Endodermal cell (in vitro differentiated cells): ENCODE results near the gene LILRA6. TPM values are rescaled to one million over a fixed set of nuclear protein-coding genes. Genes with fewer than 3 reads are reported as not detected.
"Not testable (repeated sequence)": the region's sequence is repeated elsewhere in the genome, so short reads cannot be mapped to it uniquely, and the experiment has no call there.

Experiments
- DNase-seq: peaks from one replicate; pipeline ENCODE4 v3.0.0-alpha.2; 2017
- H3K27ac ChIP-seq: 2 replicates; pipeline ENCODE4 v1.5.1; 2013; ENCODE audit warnings: mild to moderate bottlenecking, low read depth, low read length, moderate library complexity
- H3K27me3 ChIP-seq: 2 replicates; pipeline ENCODE4 v1.6.1; 2013; ENCODE audit warnings: mild to moderate bottlenecking, low read length, moderate library complexity; ENCODE audit not compliant: insufficient read depth, control insufficient read depth, poor library complexity, severe bottlenecking
- H3K36me3 ChIP-seq: 2 replicates; pipeline ENCODE4 v1.7.0; 2013; ENCODE audit warnings: mild to moderate bottlenecking, low read length, moderate library complexity; ENCODE audit not compliant: control insufficient read depth, insufficient read depth
- H3K4me1 ChIP-seq: one replicate; pipeline ENCODE4 v1.7.0; 2013; ENCODE audit warnings: low read length; ENCODE audit not compliant: control insufficient read depth, insufficient read depth
- H3K4me3 ChIP-seq: 2 replicates; pipeline ENCODE4 v1.5.1; 2013; ENCODE audit warnings: mild to moderate bottlenecking, low read length, moderate library complexity
- H3K9ac ChIP-seq: 2 replicates; pipeline ENCODE4 v1.6.1; 2013; ENCODE audit warnings: mild to moderate bottlenecking, low read length, moderate library complexity; ENCODE audit not compliant: poor library complexity, severe bottlenecking; ENCODE audit errors: extremely low read depth
- H3K9me3 ChIP-seq: 2 replicates; pipeline ENCODE4 v1.6.1; 2013; ENCODE audit warnings: mild to moderate bottlenecking, low read length, moderate library complexity; ENCODE audit not compliant: control insufficient read depth
- H3K27ac Mint-ChIP-seq: 2 replicates; pipeline ENCODE4 v1.8.0; 2020; ENCODE audit warnings: mixed read lengths
- H3K27me3 Mint-ChIP-seq: 2 replicates; pipeline ENCODE4 v1.8.0; 2021; ENCODE audit warnings: mild to moderate bottlenecking, mixed read lengths; ENCODE audit not compliant: insufficient read depth
- H3K36me3 Mint-ChIP-seq: 2 replicates; pipeline ENCODE4 v1.8.0; 2020; ENCODE audit warnings: low read depth, mixed read lengths
- H3K4me1 Mint-ChIP-seq: 2 replicates; pipeline ENCODE4 v1.8.0; 2020; ENCODE audit warnings: mixed read lengths
- H3K4me3 Mint-ChIP-seq: 2 replicates; pipeline ENCODE4 v1.8.0; 2020; ENCODE audit warnings: mild to moderate bottlenecking, moderate library complexity, mixed read lengths
- H3K9me3 Mint-ChIP-seq: 2 replicates; pipeline ENCODE4 v1.8.0; 2020; ENCODE audit warnings: mild to moderate bottlenecking, mixed read lengths
- WGBS, 2 experiments: methylation state at CpG; one replicate each; pipeline versions ENCODE4 v1.1.5 to v1.1.7; 2013; ENCODE audit warnings: missing lambda C conversion rate in 2 of 2, mixed read lengths in 1 of 2; ENCODE audit not compliant: insufficient coverage in 1 of 2, insufficient read length in 1 of 2; 5-methylcytosine and 5-hydroxymethylcytosine counted together
- long read RNA-seq, 4 experiments: library from polyadenylated mRNA in 2 of 4; library from RNA in 1 of 4; library from capped mRNA in 1 of 4; stranded (forward) in 3 of 4; unstranded in 1 of 4; transcript quantifications; one replicate each; pipeline ENCODE4 v2.0.0, GENCODE V29; 2020 to 2021; ENCODE audit warnings: inconsistent platforms in 1 of 4
- polyA plus RNA-seq, 2 experiments: library from polyadenylated mRNA; stranded (reverse); fragments of 50-300 nt; gene quantifications; one replicate each; pipeline ENCODE4 v1.2.3, GENCODE V29; 2013
- total RNA-seq, 2 donors: library from RNA; stranded (reverse); fragmentation: NEBNext Ultra II Directional in 1 of 2; extraction: Animal tissue kit (Norgen Biotek cat#: 25700) in 1 of 2; gene quantifications; 2 replicates in 1 of 2; 3 replicates in 1 of 2; pipeline ENCODE4 v1.2.1, GENCODE V29; 2021
- TF ChIP-seq, protein P1 (sequence below): fragments of 200-600 bp; sonication (generic); conservative IDR thresholded peaks from 2 replicates; pipeline ENCODE4 v1.5.0; 2021; ENCODE audit warnings: antibody characterized with exemption, mild to moderate bottlenecking

LILRA6 gene
- total RNA-seq = not detected
- not detected for polyA plus RNA-seq (2013, experiment 1 of 2)
- polyA plus RNA-seq (2013, experiment 2 of 2) = not detected
- long read RNA-seq, experiment 1 = 0 reads
- long read RNA-seq, experiment 2 = 0 reads
- long read RNA-seq, experiment 3 = 0 reads
- long read RNA-seq, experiment 4 = 0 reads

GRCh38 chr19:54242646-54243045 is at the start of gene LILRA6:
Gene LILRA6, minus strand, starts transcription at chr19:54242790.
- WGBS, 2 experiments = 83% methylated on average over 4 of the region's 6 CpGs; no CpG with 5 or more reads in 1 of the 2 experiments
- H3K9me3 Mint-ChIP-seq, H3K4me1 Mint-ChIP-seq: not testable (repeated sequence)

GRCh38 chr19:54289160-54289559 is 46.6 kb upstream of the LILRA6 start:
- not testable (repeated sequence) for H3K27me3 ChIP-seq, H3K9me3 Mint-ChIP-seq, H3K36me3 ChIP-seq, H3K4me3 Mint-ChIP-seq, H3K9me3 ChIP-seq, H3K27ac ChIP-seq, H3K36me3 Mint-ChIP-seq, H3K27ac Mint-ChIP-seq, H3K9ac ChIP-seq, DNase-seq, H3K4me1 Mint-ChIP-seq, H3K4me3 ChIP-seq, H3K4me1 ChIP-seq
- 40% methylated on average over 2 of the region's 8 CpGs; no CpG with 5 or more reads in 1 of the 2 experiments for WGBS, 2 experiments
- H3K27me3 Mint-ChIP-seq = peaks cover 21% of the 10 kb centered on the region

More at GRCh38 chr19:54242646-54243045, at the start of gene LILRA6:
- H3K9me3 ChIP-seq, H3K27me3 ChIP-seq, H3K4me3 Mint-ChIP-seq, H3K9ac ChIP-seq, H3K4me3 ChIP-seq, H3K36me3 Mint-ChIP-seq, H3K36me3 ChIP-seq, DNase-seq, H3K27ac ChIP-seq, H3K27ac Mint-ChIP-seq, H3K4me1 ChIP-seq: not testable (repeated sequence)
- peaks cover 20% of the 10 kb centered on the region for H3K27me3 Mint-ChIP-seq

- Histone ChIP-seq H3K27ac (no peak overlapping the region), H3K9me3 (no peaks in the 10 kb centered on the region), H3K9ac (no peak overlapping the region), H3K4me3 (no peak overlapping the region), H3K27me3 (no peaks in the 10 kb centered on the region), H3K36me3 (no peaks in the 10 kb centered on the region), H3K4me1 (no peaks in the 10 kb centered on the region)
- no peak overlapping the region for H3K27ac Mint-ChIP-seq
- no peak overlapping the region for H3K4me3 Mint-ChIP-seq
- no peaks in the 10 kb centered on the region for H3K9me3 Mint-ChIP-seq
- WGBS, 2 experiments = 92 to 96% methylated on average over 3 to 4 of the region's 4 CpGs
- H3K27me3 Mint-ChIP-seq = peaks cover 15% of the 10 kb centered on the region
- H3K36me3 Mint-ChIP-seq = no peaks in the 10 kb centered on the region
- no peaks in the 10 kb centered on the region for H3K4me1 Mint-ChIP-seq
- TF ChIP-seq, protein P1, sequence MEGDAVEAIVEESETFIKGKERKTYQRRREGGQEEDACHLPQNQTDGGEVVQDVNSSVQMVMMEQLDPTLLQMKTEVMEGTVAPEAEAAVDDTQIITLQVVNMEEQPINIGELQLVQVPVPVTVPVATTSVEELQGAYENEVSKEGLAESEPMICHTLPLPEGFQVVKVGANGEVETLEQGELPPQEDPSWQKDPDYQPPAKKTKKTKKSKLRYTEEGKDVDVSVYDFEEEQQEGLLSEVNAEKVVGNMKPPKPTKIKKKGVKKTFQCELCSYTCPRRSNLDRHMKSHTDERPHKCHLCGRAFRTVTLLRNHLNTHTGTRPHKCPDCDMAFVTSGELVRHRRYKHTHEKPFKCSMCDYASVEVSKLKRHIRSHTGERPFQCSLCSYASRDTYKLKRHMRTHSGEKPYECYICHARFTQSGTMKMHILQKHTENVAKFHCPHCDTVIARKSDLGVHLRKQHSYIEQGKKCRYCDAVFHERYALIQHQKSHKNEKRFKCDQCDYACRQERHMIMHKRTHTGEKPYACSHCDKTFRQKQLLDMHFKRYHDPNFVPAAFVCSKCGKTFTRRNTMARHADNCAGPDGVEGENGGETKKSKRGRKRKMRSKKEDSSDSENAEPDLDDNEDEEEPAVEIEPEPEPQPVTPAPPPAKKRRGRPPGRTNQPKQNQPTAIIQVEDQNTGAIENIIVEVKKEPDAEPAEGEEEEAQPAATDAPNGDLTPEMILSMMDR = no peak
- no peak for DNase-seq
These were observed 44.9 kb upstream of the LILRA6 start for GRCh38 chr19:54287456-54287855.

- peaks cover 14% of the 10 kb centered on the region for H3K27me3 Mint-ChIP-seq
- H3K9me3 ChIP-seq, H3K27ac Mint-ChIP-seq, H3K4me3 Mint-ChIP-seq, H3K27ac ChIP-seq, DNase-seq, H3K9ac ChIP-seq, H3K4me1 Mint-ChIP-seq, H3K36me3 Mint-ChIP-seq, H3K27me3 ChIP-seq, H3K4me3 ChIP-seq, H3K9me3 Mint-ChIP-seq, H3K36me3 ChIP-seq, H3K4me1 ChIP-seq: not testable (repeated sequence)
- WGBS, 2 experiments = 74% methylated on average over 4 of the region's 10 CpGs; no CpG with 5 or more reads in 1 of the 2 experiments
These were observed 43.7 kb upstream of the LILRA6 start for GRCh38 chr19:54286283-54286682.

- H3K27me3 ChIP-seq, H3K4me3 Mint-ChIP-seq, H3K4me1 ChIP-seq, H3K9ac ChIP-seq, H3K9me3 Mint-ChIP-seq, H3K27ac ChIP-seq, H3K36me3 Mint-ChIP-seq, DNase-seq, H3K4me1 Mint-ChIP-seq, H3K4me3 ChIP-seq, H3K9me3 ChIP-seq, H3K36me3 ChIP-seq, H3K27ac Mint-ChIP-seq: not testable (repeated sequence)
- WGBS, 2 experiments = 85 to 92% methylated on average over 2 to 11 of the region's 12 CpGs
- peaks cover 19% of the 10 kb centered on the region for H3K27me3 Mint-ChIP-seq
These were observed 43.0 kb upstream of the LILRA6 start for GRCh38 chr19:54285427-54286056.
